HepG2 (cell line): ENCODE measurements around the gene RDH11. TPM values are rescaled to one million over a fixed set of nuclear protein-coding genes. Genes with fewer than 3 reads are reported as not detected.

Experiments used
- ATAC-seq: fragments of 200-7000 bp; cut with Tn5 transposase; 3 replicates; pipeline ENCODE4 v1.9.1; 2020; ENCODE audit warnings: mild to moderate bottlenecking, moderate library complexity
- BruUV-seq: library from RNA; stranded (reverse); fragments of 400-500 nt; replicated peaks from 2 replicates; lab custom pipeline; 2021; lab: Mats Ljungman, UMichigan
- CTCF ChIA-PET: fragments of 300-600 bp; formaldehyde crosslinking; extraction: SDS; loops from one replicate; lab custom pipeline; 2021; ENCODE audit warnings: low total read pairs, inconsistent platforms, low intra/inter-chr PET ratio; lab: Yijun Ruan, JAX
- POLR2A ChIA-PET: fragments of 350-600 bp; sonication (Branson Sonifier 250); formaldehyde crosslinking; loops from one replicate; lab custom pipeline; 2020; ENCODE audit warnings: antibody characterized with exemption, inconsistent platforms; lab: Yijun Ruan, JAX
- DNase-seq: peaks from one replicate; pipeline ENCODE4 v3.0.0-alpha.2; 2015; ENCODE audit warnings: low spot score
- FAIRE-seq: peaks from 3 replicates; lab custom pipeline; 2011; peaks lifted over from hg19 to GRCh38; lab: Jason Lieb, UNC
- H2AFZ ChIP-seq: one replicate; pipeline ENCODE4 v1.6.1; 2011; ENCODE audit warnings: low read length, inconsistent platforms
- H3K27ac ChIP-seq: fragments of 300-600 bp; 3 replicates; pipeline ENCODE4 v1.8.0; 2011; ENCODE audit warnings: mixed run types, mild to moderate bottlenecking, mixed read lengths, low read length, inconsistent platforms; ENCODE audit not compliant: insufficient read depth; ENCODE audit errors: extremely low read length
- H3K27me3 ChIP-seq, 2 experiments: fragments of 200-600 bp in 1 of 2; 2 replicates in 1 of 2; 3 replicates in 1 of 2; pipeline versions ENCODE4 v1.6.0 to v1.8.0; 2011; ENCODE audit warnings: low read length in 2 of 2, mild to moderate bottlenecking in 2 of 2, moderate library complexity in 2 of 2, inconsistent platforms in 1 of 2; ENCODE audit not compliant: insufficient read depth in 2 of 2, control insufficient read depth in 1 of 2
- H3K36me3 ChIP-seq, 2 experiments: fragments of 200-600 bp in 1 of 2; replicated peaks in 1 of 2; 2 replicates in 1 of 2; 3 replicates in 1 of 2; pipeline versions ENCODE4 v1.5.1 to v1.8.0; 2011; ENCODE audit warnings: low read length in 2 of 2, inconsistent platforms in 1 of 2; ENCODE audit not compliant: insufficient read depth in 2 of 2, control insufficient read depth in 1 of 2
- H3K4me1 ChIP-seq: 2 replicates; pipeline ENCODE4 v1.5.1; 2012; ENCODE audit warnings: low read length, inconsistent platforms; ENCODE audit not compliant: insufficient read depth
- H3K4me2 ChIP-seq: 2 replicates; pipeline ENCODE4 v1.6.0; 2011; ENCODE audit warnings: low read depth, low read length, inconsistent platforms
- H3K4me3 ChIP-seq, 3 experiments: fragments of 200-600 bp in 1 of 3; sonication (generic), shearing (Covaris generic) in 1 of 3; replicated peaks in 1 of 3; 2 replicates each; pipeline ENCODE4 v1.5.1; 2011 to 2016; ENCODE audit warnings: low read length in 3 of 3, inconsistent platforms in 2 of 3, low read depth in 2 of 3, mild to moderate bottlenecking in 2 of 3, control low read depth in 1 of 3, mixed read lengths in 1 of 3; ENCODE audit not compliant: insufficient read depth in 1 of 3
- H3K79me2 ChIP-seq: one replicate; pipeline ENCODE4 v1.6.1; 2011; ENCODE audit warnings: low read length, inconsistent platforms; ENCODE audit not compliant: insufficient read depth
- H3K9ac ChIP-seq: 2 replicates; pipeline ENCODE4 v1.6.0; 2011; ENCODE audit warnings: mild to moderate bottlenecking, low read depth, low read length, inconsistent platforms; ENCODE audit not compliant: insufficient read depth
- H3K9me3 ChIP-seq: 2 replicates; pipeline ENCODE4 v1.5.1; 2012; ENCODE audit warnings: mild to moderate bottlenecking, low read length
- H4K20me1 ChIP-seq: 2 replicates; pipeline ENCODE4 v1.6.0; 2011; ENCODE audit warnings: inconsistent platforms, mild to moderate bottlenecking, low read length, moderate library complexity; ENCODE audit not compliant: insufficient read depth
- ARHGAP35 ChIP-seq: sonication (generic); formaldehyde crosslinking; IDR thresholded peaks from 2 replicates; pipeline ENCODE4 v1.9.0; 2022; ENCODE audit warnings: mild to moderate bottlenecking, inconsistent platforms, moderate library complexity, missing genetic modification reagents, borderline replicate concordance
- ATF7-NPFF ChIP-seq: sonication (generic); formaldehyde crosslinking; IDR thresholded peaks from 2 replicates; pipeline ENCODE4 v1.8.1; 2023; ENCODE audit warnings: mild to moderate bottlenecking, low read depth, missing genetic modification reagents, moderate library complexity
- IRF2 ChIP-seq: IDR thresholded peaks from 2 replicates; pipeline ENCODE4 v1.6.1; 2018; ENCODE audit warnings: missing genetic modification reagents, missing compliant biosample characterization
- RBM22 ChIP-seq: fragments of 200-400 bp; formaldehyde crosslinking; optimal IDR thresholded peaks from 2 replicates; pipeline ENCODE3; 2017; ENCODE audit warnings: mild to moderate bottlenecking, low read length, moderate library complexity
- SALL2 ChIP-seq: sonication (generic); formaldehyde crosslinking; IDR thresholded peaks from 2 replicates; pipeline ENCODE4 v1.8.1; 2023; ENCODE audit warnings: mild to moderate bottlenecking, missing genetic modification reagents, inconsistent platforms
- SRF ChIP-seq: IDR thresholded peaks from 2 replicates; pipeline ENCODE4 v1.6.1; 2011; ENCODE audit warnings: mild to moderate bottlenecking, low read depth, low read length, moderate library complexity
- STAG1 ChIP-seq: sonication (generic); formaldehyde crosslinking; IDR thresholded peaks from 2 replicates; pipeline ENCODE4 v1.4.0; 2020; ENCODE audit warnings: missing genetic modification reagents
- ZNF333 ChIP-seq: sonication (generic); formaldehyde crosslinking; IDR thresholded peaks from 2 replicates; pipeline ENCODE4 v1.4.0; 2020; ENCODE audit warnings: mild to moderate bottlenecking, missing genetic modification reagents, borderline replicate concordance
- ZNF567 ChIP-seq: sonication (generic); formaldehyde crosslinking; IDR thresholded peaks from 2 replicates; pipeline ENCODE4 v1.8.1; 2023; ENCODE audit warnings: mild to moderate bottlenecking, missing genetic modification reagents, borderline replicate concordance
- ZNF83 ChIP-seq: sonication (generic); formaldehyde crosslinking; IDR thresholded peaks from 2 replicates; pipeline ENCODE4 v1.4.0; 2020; ENCODE audit warnings: missing genetic modification reagents, mild to moderate bottlenecking, borderline replicate concordance
- WGBS: methylation state at CpG from one replicate; pipeline ENCODE4 v1.1.6; 2017; ENCODE audit warnings: low lambda C conversion rate; 5-methylcytosine and 5-hydroxymethylcytosine counted together
- in situ Hi-C: cut with HindIII; loops from 2 replicates; pipeline ENCODE4 v1.10.0; 2017; ENCODE audit warnings: low pct_unique_long_range_greater_than_20kb; ENCODE audit not compliant: extremely low pct_ligation_motif_present
- intact Hi-C: fragments of 100-400 bp; cut with micrococcal nuclease; formaldehyde crosslinking; loops from one replicate; pipeline ENCODE4 v1.10.0; 2022; ENCODE audit not compliant: unreplicated experiment
- polyA plus RNA-seq, 8 experiments: library from polyadenylated mRNA; depleted of rRNA in 3 of 8; stranded (reverse) in 7 of 8; unstranded in 1 of 8; fragments of >200 nt; fragmentation: Illumina TruSeq in 4 of 8; extraction: Trizol in 4 of 8; gene quantifications; 2 replicates each; pipeline versions ENCODE4 v1.2.1 to v1.2.3, GENCODE V29; 2011 to 2016; ENCODE audit warnings: low read depth in 4 of 8, missing spikeins in 1 of 8, mixed read lengths in 1 of 8; ENCODE audit not compliant: insufficient read depth in 1 of 8
- total RNA-seq, 5 experiments: library from RNA; depleted of rRNA; stranded (reverse); fragments of >200 nt; fragmentation: Illumina TruSeq; extraction: Trizol; gene quantifications; 2 replicates each; pipeline ENCODE4 v1.2.3, GENCODE V29; 2016; ENCODE audit warnings: low read depth in 1 of 5
- TF ChIP-seq, protein P1 (sequence below): sonication (generic); formaldehyde crosslinking; IDR thresholded peaks from 2 replicates; pipeline ENCODE4 v1.5.0; 2020; ENCODE audit warnings: mild to moderate bottlenecking, missing genetic modification reagents, borderline replicate concordance
- TF ChIP-seq, protein P2 (sequence below): sonication (generic); formaldehyde crosslinking; IDR thresholded peaks from 2 replicates; pipeline ENCODE4 v1.4.0; 2020; ENCODE audit warnings: mild to moderate bottlenecking, missing genetic modification reagents, borderline replicate concordance

RDH11 gene
- total and polyA plus RNA-seq, 2 of the 13 experiments (the other 11 are each of a cell fraction or from before 2014, with no cell fraction given): 106 to 131 TPM

DNA sequence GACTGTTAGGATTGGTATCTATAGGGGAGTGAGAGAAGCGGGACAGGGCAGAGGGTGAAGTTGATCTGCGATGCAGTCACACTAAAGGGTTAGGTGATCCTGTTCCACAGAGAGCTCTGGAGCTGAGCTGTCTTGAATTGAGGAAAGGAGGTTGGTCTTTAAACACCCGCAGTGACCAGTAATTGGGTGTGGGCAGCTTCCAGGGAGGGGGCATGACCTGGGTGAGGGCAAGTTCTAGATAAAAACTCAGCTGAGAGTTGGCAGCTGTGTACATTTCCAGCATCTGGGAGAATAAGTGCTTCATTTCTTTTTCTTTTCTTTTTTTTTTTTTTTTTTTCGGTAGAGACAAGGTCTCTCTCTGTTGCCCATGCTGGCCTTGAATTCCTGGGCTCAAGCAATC, 41.2 kb upstream of the RDH11 start:
- ChIA-PET POLR2A (interaction anchor here (1.5 kb wide), 1 partner anchor 9 kb away, joined by 4 read pairs; no protein-coding TSS in a partner anchor), CTCF (no interaction called here)
- Histone ChIP-seq H3K27ac (no peak overlapping the region), H3K4me2 (no peak overlapping the region), H3K9me3 (no peaks in the 10 kb centered on the region), H3K27me3 (no peaks in the 10 kb centered on the region), H2AFZ (no peak overlapping the region), H3K4me3 (no peak overlapping the region), H4K20me1 (no peaks in the 10 kb centered on the region), H3K36me3 (no peaks in the 10 kb centered on the region), H3K79me2 (no peaks in the 10 kb centered on the region), H3K4me1 (peaks cover 44% of the 10 kb centered on the region), H3K9ac (no peak overlapping the region)
- TF ChIP-seq ZNF333 (CRISPR knock-in tag) (no peak), ARHGAP35 (no peak), STAG1 (no peak), IRF2 (CRISPR knock-in tag) (no peak), SRF (no peak), RBM22 (no peak), ZNF567 (no peak), SALL2 (CRISPR knock-in tag) (no peak), ATF7-NPFF (CRISPR knock-in tag) (no peak), ZNF83 (no peak)
- TF ChIP-seq, protein P1, sequence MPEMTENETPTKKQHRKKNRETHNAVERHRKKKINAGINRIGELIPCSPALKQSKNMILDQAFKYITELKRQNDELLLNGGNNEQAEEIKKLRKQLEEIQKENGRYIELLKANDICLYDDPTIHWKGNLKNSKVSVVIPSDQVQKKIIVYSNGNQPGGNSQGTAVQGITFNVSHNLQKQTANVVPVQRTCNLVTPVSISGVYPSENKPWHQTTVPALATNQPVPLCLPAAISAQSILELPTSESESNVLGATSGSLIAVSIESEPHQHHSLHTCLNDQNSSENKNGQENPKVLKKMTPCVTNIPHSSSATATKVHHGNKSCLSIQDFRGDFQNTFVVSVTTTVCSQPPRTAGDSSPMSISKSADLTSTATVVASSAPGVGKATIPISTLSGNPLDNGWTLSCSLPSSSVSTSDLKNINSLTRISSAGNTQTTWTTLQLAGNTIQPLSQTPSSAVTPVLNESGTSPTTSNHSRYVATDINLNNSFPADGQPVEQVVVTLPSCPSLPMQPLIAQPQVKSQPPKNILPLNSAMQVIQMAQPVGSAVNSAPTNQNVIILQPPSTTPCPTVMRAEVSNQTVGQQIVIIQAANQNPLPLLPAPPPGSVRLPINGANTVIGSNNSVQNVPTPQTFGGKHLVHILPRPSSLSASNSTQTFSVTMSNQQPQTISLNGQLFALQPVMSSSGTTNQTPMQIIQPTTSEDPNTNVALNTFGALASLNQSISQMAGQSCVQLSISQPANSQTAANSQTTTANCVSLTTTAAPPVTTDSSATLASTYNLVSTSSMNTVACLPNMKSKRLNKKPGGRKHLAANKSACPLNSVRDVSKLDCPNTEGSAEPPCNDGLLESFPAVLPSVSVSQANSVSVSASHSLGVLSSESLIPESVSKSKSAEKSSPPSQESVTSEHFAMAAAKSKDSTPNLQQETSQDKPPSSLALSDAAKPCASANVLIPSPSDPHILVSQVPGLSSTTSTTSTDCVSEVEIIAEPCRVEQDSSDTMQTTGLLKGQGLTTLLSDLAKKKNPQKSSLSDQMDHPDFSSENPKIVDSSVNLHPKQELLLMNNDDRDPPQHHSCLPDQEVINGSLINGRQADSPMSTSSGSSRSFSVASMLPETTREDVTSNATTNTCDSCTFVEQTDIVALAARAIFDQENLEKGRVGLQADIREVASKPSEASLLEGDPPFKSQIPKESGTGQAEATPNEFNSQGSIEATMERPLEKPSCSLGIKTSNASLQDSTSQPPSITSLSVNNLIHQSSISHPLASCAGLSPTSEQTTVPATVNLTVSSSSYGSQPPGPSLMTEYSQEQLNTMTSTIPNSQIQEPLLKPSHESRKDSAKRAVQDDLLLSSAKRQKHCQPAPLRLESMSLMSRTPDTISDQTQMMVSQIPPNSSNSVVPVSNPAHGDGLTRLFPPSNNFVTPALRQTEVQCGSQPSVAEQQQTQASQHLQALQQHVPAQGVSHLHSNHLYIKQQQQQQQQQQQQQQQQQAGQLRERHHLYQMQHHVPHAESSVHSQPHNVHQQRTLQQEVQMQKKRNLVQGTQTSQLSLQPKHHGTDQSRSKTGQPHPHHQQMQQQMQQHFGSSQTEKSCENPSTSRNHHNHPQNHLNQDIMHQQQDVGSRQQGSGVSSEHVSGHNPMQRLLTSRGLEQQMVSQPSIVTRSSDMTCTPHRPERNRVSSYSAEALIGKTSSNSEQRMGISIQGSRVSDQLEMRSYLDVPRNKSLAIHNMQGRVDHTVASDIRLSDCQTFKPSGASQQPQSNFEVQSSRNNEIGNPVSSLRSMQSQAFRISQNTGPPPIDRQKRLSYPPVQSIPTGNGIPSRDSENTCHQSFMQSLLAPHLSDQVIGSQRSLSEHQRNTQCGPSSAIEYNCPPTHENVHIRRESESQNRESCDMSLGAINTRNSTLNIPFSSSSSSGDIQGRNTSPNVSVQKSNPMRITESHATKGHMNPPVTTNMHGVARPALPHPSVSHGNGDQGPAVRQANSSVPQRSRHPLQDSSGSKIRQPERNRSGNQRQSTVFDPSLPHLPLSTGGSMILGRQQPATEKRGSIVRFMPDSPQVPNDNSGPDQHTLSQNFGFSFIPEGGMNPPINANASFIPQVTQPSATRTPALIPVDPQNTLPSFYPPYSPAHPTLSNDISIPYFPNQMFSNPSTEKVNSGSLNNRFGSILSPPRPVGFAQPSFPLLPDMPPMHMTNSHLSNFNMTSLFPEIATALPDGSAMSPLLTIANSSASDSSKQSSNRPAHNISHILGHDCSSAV (CRISPR knock-in tag): no peak
- TF ChIP-seq, protein P2, sequence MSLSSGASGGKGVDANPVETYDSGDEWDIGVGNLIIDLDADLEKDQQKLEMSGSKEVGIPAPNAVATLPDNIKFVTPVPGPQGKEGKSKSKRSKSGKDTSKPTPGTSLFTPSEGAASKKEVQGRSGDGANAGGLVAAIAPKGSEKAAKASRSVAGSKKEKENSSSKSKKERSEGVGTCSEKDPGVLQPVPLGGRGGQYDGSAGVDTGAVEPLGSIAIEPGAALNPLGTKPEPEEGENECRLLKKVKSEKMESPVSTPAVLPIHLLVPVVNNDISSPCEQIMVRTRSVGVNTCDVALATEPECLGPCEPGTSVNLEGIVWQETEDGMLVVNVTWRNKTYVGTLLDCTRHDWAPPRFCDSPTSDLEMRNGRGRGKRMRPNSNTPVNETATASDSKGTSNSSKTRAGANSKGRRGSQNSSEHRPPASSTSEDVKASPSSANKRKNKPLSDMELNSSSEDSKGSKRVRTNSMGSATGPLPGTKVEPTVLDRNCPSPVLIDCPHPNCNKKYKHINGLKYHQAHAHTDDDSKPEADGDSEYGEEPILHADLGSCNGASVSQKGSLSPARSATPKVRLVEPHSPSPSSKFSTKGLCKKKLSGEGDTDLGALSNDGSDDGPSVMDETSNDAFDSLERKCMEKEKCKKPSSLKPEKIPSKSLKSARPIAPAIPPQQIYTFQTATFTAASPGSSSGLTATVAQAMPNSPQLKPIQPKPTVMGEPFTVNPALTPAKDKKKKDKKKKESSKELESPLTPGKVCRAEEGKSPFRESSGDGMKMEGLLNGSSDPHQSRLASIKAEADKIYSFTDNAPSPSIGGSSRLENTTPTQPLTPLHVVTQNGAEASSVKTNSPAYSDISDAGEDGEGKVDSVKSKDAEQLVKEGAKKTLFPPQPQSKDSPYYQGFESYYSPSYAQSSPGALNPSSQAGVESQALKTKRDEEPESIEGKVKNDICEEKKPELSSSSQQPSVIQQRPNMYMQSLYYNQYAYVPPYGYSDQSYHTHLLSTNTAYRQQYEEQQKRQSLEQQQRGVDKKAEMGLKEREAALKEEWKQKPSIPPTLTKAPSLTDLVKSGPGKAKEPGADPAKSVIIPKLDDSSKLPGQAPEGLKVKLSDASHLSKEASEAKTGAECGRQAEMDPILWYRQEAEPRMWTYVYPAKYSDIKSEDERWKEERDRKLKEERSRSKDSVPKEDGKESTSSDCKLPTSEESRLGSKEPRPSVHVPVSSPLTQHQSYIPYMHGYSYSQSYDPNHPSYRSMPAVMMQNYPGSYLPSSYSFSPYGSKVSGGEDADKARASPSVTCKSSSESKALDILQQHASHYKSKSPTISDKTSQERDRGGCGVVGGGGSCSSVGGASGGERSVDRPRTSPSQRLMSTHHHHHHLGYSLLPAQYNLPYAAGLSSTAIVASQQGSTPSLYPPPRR (CRISPR knock-in tag): no peak
- FAIRE-seq (no peak), ATAC-seq (no peak), DNase-seq (no peak)
- intact Hi-C loops: no loop called here
- no TSS peak for BruUV-seq
- in situ Hi-C loops: no loop called here
- WGBS: 93% methylated on average over 4 of the region's 4 CpGs
